Measurements from ENCODE around the gene VSTM4. TPM values are rescaled to one million over a fixed set of nuclear protein-coding genes. Genes with fewer than 3 reads are reported as not detected.

VSTM4 gene
- total RNA-seq, 1 experiment from 2014 or later = 0.72 TPM

DNA sequence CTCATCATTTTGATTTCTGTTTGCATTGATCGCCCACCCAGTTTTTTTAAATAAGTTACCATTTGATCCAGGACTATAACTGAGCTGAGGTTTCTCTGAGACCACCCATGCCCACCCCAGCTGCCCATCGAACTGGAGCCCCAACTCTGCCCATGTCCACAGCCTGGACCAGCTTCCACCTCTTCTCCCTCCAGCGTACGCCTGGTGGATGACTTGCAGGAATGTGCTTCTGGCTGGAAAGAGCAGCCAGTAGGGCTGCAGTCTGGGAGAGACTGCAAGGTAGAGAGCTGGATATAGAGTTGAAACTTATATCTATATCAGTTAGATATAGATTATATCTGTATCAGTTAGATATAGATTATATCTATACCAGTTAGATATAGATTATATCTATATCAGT lies 149.9 kb downstream of the VSTM4 start:
- no peak for ATAC-seq
- no peak overlapping the region for H3K27ac Mint-ChIP-seq
- H3K9me3 Mint-ChIP-seq = peaks cover 9% of the 10 kb centered on the region
- DNase-seq (ENCODE audit: low spot score) = no peak
- ChIA-PET POLR2A (no interaction called here), CTCF (interaction anchor here (1.2 kb wide), 2 partner anchors 307 to 309 kb away, joined by 4 read pairs; no protein-coding TSS in a partner anchor)
- no peaks in the 10 kb centered on the region for H3K4me1 Mint-ChIP-seq
- H3K27me3 Mint-ChIP-seq (ENCODE audit: low read depth) = no peaks in the 10 kb centered on the region; the same call in 1 of the 2 replicates
- TF ChIP-seq AR (CRISPR knock-in tag; IDR thresholded peaks at IDR 0.05) = no peak
- no peak for TF ChIP-seq SMAD4 (CRISPR knock-in tag; IDR thresholded peaks at IDR 0.05)
- no peak for TF ChIP-seq CREB1 (CRISPR knock-in tag; IDR thresholded peaks at IDR 0.05)
- no peak for TF ChIP-seq HMGXB4 (CRISPR knock-in tag; IDR thresholded peaks at IDR 0.05)
- TF ChIP-seq FOXP1 (CRISPR knock-in tag; IDR thresholded peaks at IDR 0.05; ENCODE audit: borderline replicate concordance) = no peak
- TF ChIP-seq, protein P1, sequence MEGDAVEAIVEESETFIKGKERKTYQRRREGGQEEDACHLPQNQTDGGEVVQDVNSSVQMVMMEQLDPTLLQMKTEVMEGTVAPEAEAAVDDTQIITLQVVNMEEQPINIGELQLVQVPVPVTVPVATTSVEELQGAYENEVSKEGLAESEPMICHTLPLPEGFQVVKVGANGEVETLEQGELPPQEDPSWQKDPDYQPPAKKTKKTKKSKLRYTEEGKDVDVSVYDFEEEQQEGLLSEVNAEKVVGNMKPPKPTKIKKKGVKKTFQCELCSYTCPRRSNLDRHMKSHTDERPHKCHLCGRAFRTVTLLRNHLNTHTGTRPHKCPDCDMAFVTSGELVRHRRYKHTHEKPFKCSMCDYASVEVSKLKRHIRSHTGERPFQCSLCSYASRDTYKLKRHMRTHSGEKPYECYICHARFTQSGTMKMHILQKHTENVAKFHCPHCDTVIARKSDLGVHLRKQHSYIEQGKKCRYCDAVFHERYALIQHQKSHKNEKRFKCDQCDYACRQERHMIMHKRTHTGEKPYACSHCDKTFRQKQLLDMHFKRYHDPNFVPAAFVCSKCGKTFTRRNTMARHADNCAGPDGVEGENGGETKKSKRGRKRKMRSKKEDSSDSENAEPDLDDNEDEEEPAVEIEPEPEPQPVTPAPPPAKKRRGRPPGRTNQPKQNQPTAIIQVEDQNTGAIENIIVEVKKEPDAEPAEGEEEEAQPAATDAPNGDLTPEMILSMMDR (IDR thresholded peaks at IDR 0.05) = no peak
- no peak for TF ChIP-seq OVOL2 (CRISPR knock-in tag; IDR thresholded peaks at IDR 0.05; ENCODE audit: borderline replicate concordance)
- TF ChIP-seq, protein P2, sequence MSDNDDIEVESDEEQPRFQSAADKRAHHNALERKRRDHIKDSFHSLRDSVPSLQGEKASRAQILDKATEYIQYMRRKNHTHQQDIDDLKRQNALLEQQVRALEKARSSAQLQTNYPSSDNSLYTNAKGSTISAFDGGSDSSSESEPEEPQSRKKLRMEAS (CRISPR knock-in tag; IDR thresholded peaks at IDR 0.05) = no peak
- TF ChIP-seq FOXP4 (CRISPR knock-in tag; IDR thresholded peaks at IDR 0.05) = no peak
- no peak for TF ChIP-seq SMAD3 (CRISPR knock-in tag; IDR thresholded peaks at IDR 0.05; ENCODE audit: borderline replicate concordance)
- TF ChIP-seq, protein P3, sequence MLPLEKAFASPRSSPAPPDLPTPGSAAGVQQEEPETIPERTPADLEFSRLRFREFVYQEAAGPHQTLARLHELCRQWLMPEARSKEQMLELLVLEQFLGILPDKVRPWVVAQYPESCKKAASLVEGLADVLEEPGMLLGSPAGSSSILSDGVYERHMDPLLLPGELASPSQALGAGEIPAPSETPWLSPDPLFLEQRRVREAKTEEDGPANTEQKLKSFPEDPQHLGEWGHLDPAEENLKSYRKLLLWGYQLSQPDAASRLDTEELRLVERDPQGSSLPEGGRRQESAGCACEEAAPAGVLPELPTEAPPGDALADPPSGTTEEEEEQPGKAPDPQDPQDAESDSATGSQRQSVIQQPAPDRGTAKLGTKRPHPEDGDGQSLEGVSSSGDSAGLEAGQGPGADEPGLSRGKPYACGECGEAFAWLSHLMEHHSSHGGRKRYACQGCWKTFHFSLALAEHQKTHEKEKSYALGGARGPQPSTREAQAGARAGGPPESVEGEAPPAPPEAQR (CRISPR knock-in tag; IDR thresholded peaks at IDR 0.05) = no peak
- TF ChIP-seq SOX15 (CRISPR knock-in tag; IDR thresholded peaks at IDR 0.05) = no peak
- TF ChIP-seq NFATC4 (CRISPR knock-in tag; IDR thresholded peaks at IDR 0.05) = no peak
- no peak overlapping the region for H3K4me3 Mint-ChIP-seq
- no peaks in the 10 kb centered on the region for H3K36me3 Mint-ChIP-seq

Small RNAs within 50 kb of the gene (microRNA-seq; reads per million reads assigned to microRNA genes)
- not detected for gene MIR4294 (ENCODE audit: borderline number of aligned reads)

Other genes with a start within 250 kb of the VSTM4 start
- gene LRRC18, start 175.7 kb downstream of the VSTM4 start, total RNA-seq (2021) = not detected in 3 replicates
- gene FAM170B, start 18.5 kb upstream of the VSTM4 start, total RNA-seq (2021) = not detected in 3 replicates
- gene TMEM273, start 72.9 kb upstream of the VSTM4 start, total RNA-seq (2021) = 0.09 to 0.39 TPM (median 0.27 TPM) in 3 replicates
- gene C10orf71, start 183.6 kb upstream of the VSTM4 start, total RNA-seq (2021) = not detected in 3 replicates

Data from WTC11 (cell line).